Endothelial cell of umbilical vein (primary cell): Measurements from ENCODE around the gene CYP27A1. TPM values are rescaled to one million over a fixed set of nuclear protein-coding genes. Genes with fewer than 3 reads are reported as not detected.

ENCODE experiments used
- BruUV-seq: library from RNA; stranded (reverse); fragments of 400-500 nt; replicated peaks from 2 replicates; lab custom pipeline; 2021; lab: Mats Ljungman, UMichigan
- CTCF ChIA-PET: fragments of 300-600, 350-600 bp; sonication (Branson Sonifier 250); formaldehyde crosslinking; loops from one replicate; lab custom pipeline; 2021; ENCODE audit warnings: antibody characterized with exemption, inconsistent platforms; lab: Charles Lee
- POLR2A ChIA-PET: fragments of 300-600, 350-600 bp; sonication (Branson Sonifier 250); formaldehyde crosslinking; loops from one replicate; lab custom pipeline; 2021; ENCODE audit warnings: antibody characterized with exemption, inconsistent platforms; lab: Charles Lee
- DNase-seq: peaks from one replicate; pipeline ENCODE4 v3.0.0-alpha.2; 2011; ENCODE audit warnings: low read depth, low spot score
- FAIRE-seq: peaks from 2 replicates; lab custom pipeline; 2011; peaks lifted over from hg19 to GRCh38; lab: Jason Lieb, UNC
- H2AFZ ChIP-seq: 2 replicates; pipeline ENCODE4 v1.6.0; 2012; ENCODE audit warnings: low read depth, low read length, control low read depth, inconsistent platforms
- H3K27ac ChIP-seq: 2 replicates; pipeline ENCODE4 v1.5.1; 2011; ENCODE audit warnings: low read depth, mild to moderate bottlenecking, control low read depth, low read length, moderate library complexity; ENCODE audit not compliant: insufficient read depth
- H3K27me3 ChIP-seq, 2 experiments: 2 replicates each; pipeline versions ENCODE4 v1.6.0 to v1.6.1; 2011; ENCODE audit warnings: low read length in 2 of 2, mixed read lengths in 1 of 2; ENCODE audit not compliant: control insufficient read depth in 2 of 2, insufficient read depth in 2 of 2
- H3K36me3 ChIP-seq, 2 experiments: 2 replicates in 1 of 2; 3 replicates in 1 of 2; pipeline ENCODE4 v1.5.1; 2011; ENCODE audit warnings: low read length in 2 of 2, mild to moderate bottlenecking in 1 of 2, moderate library complexity in 1 of 2; ENCODE audit not compliant: control insufficient read depth in 2 of 2, insufficient read depth in 2 of 2; ENCODE audit errors: extremely low read depth in 1 of 2
- H3K4me1 ChIP-seq: 3 replicates; pipeline ENCODE4 v1.5.1; 2011; ENCODE audit warnings: mild to moderate bottlenecking, low read length; ENCODE audit not compliant: control insufficient read depth, insufficient read depth; ENCODE audit errors: extremely low read depth
- H3K4me2 ChIP-seq: 2 replicates; pipeline ENCODE4 v1.6.1; 2011; ENCODE audit warnings: low read length, control low read depth, mixed read lengths; ENCODE audit not compliant: insufficient read depth
- H3K4me3 ChIP-seq, 3 experiments: fragments of 200-600 bp in 1 of 3; sonication (generic), shearing (Covaris generic) in 1 of 3; replicated peaks in 1 of 3; 2 replicates each; pipeline ENCODE4 v1.5.1; 2011 to 2016; ENCODE audit warnings: control low read depth in 3 of 3, low read length in 3 of 3, mild to moderate bottlenecking in 2 of 3, inconsistent platforms in 1 of 3, low read depth in 1 of 3, moderate library complexity in 1 of 3; ENCODE audit not compliant: insufficient read depth in 1 of 3
- H3K79me2 ChIP-seq: 2 replicates; pipeline ENCODE4 v1.6.0; 2012; ENCODE audit warnings: low read length, inconsistent platforms; ENCODE audit not compliant: control insufficient read depth, insufficient read depth
- H3K9ac ChIP-seq: replicated peaks from 2 replicates; pipeline ENCODE3; 2011; ENCODE audit warnings: low read length, control low read depth; ENCODE audit not compliant: insufficient read depth; ENCODE audit errors: extremely low read depth
- H3K9me1 ChIP-seq: replicated peaks from 3 replicates; pipeline ENCODE4 v1.6.0; 2011; ENCODE audit warnings: mild to moderate bottlenecking, low read length; ENCODE audit not compliant: control insufficient read depth, insufficient read depth; ENCODE audit errors: extremely low read depth
- H3K9me3 ChIP-seq: replicated peaks from 2 replicates; pipeline ENCODE4 v1.5.1; 2012; ENCODE audit warnings: low read length, inconsistent platforms; ENCODE audit not compliant: control insufficient read depth, insufficient read depth
- H4K20me1 ChIP-seq: replicated peaks from 2 replicates; pipeline ENCODE3; 2011; ENCODE audit warnings: mild to moderate bottlenecking, low read length; ENCODE audit not compliant: control insufficient read depth, insufficient read depth; ENCODE audit errors: extremely low read depth
- GATA2 ChIP-seq: IDR thresholded peaks from 2 replicates; pipeline ENCODE4 v1.7.0; 2011; ENCODE audit warnings: low read depth, mild to moderate bottlenecking, moderate library complexity, mixed read lengths, low read length; ENCODE audit not compliant: insufficient read length, insufficient read depth
- MYC ChIP-seq: IDR thresholded peaks from one replicate; pipeline ENCODE4 v1.6.1; 2011; ENCODE audit warnings: mild to moderate bottlenecking, low read depth, low read length
- POLR2A ChIP-seq: IDR thresholded peaks from 2 replicates; pipeline ENCODE4 v1.6.1; 2012; ENCODE audit warnings: low read depth, mild to moderate bottlenecking, control low read depth, low read length
- dilution Hi-C: fragments of 300-500 bp; cut with MboI; formaldehyde crosslinking; loops from one replicate; pipeline ENCODE4 v1.15.0; 2019; ENCODE audit warnings: low sequenced_read_pairs; ENCODE audit not compliant: extremely low pct_ligation_motif_present
- intact Hi-C: fragments of 100-400 bp; cut with micrococcal nuclease; formaldehyde crosslinking; loops from one replicate; pipeline ENCODE4 v1.10.0; 2022
- polyA plus RNA-seq, 4 experiments: library from polyadenylated mRNA; depleted of rRNA in 3 of 4; stranded (reverse) in 3 of 4; unstranded in 1 of 4; fragments of >200 nt; gene quantifications; 2 replicates each; pipeline versions ENCODE4 v1.2.1 to v1.2.3, GENCODE V29; 2011 to 2012; ENCODE audit warnings: missing spikeins in 1 of 4
- total RNA-seq: library from RNA; stranded (reverse); gene quantifications from 2 replicates; pipeline ENCODE4 v1.2.3, GENCODE V29; 2021
- TF ChIP-seq, protein P1 (sequence below): IDR thresholded peaks from 2 replicates; pipeline ENCODE4 v1.6.1; 2011; ENCODE audit not compliant: insufficient read depth, insufficient read length
- TF ChIP-seq, protein P2 (sequence below), 2 donors: IDR thresholded peaks; 1 replicate in 1 of 2; 2 replicates in 1 of 2; pipeline ENCODE4 v1.5.1; 2011; ENCODE audit warnings: low read length in 2 of 2, mild to moderate bottlenecking in 2 of 2, moderate library complexity in 2 of 2, control low read depth in 1 of 2, inconsistent platforms in 1 of 2, low read depth in 1 of 2; ENCODE audit not compliant: insufficient read depth in 1 of 2; ENCODE audit errors: extremely low read depth in 1 of 2

Gene CYP27A1
- total and polyA plus RNA-seq, 2 donors (not counting 3 experiments of a cell fraction or from before 2014, with no cell fraction given), result 15.1 to 34.9 TPM

DNA sequence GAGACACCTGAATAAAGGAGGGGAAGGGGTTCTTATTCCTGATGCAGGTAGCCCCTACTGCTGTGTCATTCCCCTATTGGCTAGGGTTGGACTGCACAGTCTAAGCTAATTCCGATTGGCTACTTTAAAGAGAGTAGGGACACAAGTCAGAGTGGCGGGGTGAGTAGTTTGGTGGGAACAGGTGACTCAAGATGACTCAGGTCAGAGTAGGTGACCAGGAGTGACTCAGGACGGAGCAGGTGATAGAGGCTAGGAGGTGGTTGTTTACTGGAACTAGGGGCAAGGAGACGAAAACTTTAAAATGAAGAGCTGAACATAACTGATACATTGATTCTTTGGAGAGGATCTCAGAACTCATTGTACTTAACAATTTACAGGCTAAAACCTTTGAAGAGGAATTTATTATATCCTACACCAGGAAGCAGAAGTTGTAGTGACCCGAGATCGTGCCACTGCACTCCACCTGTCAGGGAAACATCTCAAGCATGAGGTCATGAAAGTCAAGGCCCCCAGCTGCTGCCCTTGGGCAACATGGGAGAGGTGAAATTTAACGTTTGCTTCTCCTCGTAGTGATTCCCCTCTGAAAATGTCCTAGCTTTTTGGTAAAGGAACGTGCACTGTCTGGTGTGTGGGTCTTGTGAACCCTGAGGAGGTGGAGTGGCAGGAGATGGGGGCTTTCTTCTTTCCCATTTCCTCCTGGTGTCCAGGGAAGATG lies 4.5 kb upstream of the CYP27A1 start:
- no peak for DNase-seq
- TF ChIP-seq POLR2A (no peak), MYC (no peak), GATA2 (no peak)
- TF ChIP-seq, protein P1, sequence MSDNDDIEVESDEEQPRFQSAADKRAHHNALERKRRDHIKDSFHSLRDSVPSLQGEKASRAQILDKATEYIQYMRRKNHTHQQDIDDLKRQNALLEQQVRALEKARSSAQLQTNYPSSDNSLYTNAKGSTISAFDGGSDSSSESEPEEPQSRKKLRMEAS, result no peak
- TF ChIP-seq, protein P2, sequence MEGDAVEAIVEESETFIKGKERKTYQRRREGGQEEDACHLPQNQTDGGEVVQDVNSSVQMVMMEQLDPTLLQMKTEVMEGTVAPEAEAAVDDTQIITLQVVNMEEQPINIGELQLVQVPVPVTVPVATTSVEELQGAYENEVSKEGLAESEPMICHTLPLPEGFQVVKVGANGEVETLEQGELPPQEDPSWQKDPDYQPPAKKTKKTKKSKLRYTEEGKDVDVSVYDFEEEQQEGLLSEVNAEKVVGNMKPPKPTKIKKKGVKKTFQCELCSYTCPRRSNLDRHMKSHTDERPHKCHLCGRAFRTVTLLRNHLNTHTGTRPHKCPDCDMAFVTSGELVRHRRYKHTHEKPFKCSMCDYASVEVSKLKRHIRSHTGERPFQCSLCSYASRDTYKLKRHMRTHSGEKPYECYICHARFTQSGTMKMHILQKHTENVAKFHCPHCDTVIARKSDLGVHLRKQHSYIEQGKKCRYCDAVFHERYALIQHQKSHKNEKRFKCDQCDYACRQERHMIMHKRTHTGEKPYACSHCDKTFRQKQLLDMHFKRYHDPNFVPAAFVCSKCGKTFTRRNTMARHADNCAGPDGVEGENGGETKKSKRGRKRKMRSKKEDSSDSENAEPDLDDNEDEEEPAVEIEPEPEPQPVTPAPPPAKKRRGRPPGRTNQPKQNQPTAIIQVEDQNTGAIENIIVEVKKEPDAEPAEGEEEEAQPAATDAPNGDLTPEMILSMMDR (IDR thresholded peaks at IDR 0.05; ENCODE audit: extremely low read depth in 1 of 2, insufficient read depth in 1 of 2, low read depth in 1 of 2, low read length in 2 of 2), result no peak
- no peak overlapping the region for H3K4me2 ChIP-seq
- H3K27me3 ChIP-seq, result no peaks in the 10 kb centered on the region
- POLR2A ChIA-PET, result no interaction called here
- BruUV-seq, result no TSS peak
- H3K36me3 ChIP-seq, result no peaks in the 10 kb centered on the region
- no peak overlapping the region for H3K4me3 ChIP-seq
- no peak for FAIRE-seq
- dilution Hi-C loops, result no loop called here
- H4K20me1 ChIP-seq, result no peaks in the 10 kb centered on the region
- no peaks in the 10 kb centered on the region for H3K9me1 ChIP-seq
- H3K9ac ChIP-seq, result no peak overlapping the region
- no peaks in the 10 kb centered on the region for H3K9me3 ChIP-seq
- no peaks in the 10 kb centered on the region for H3K79me2 ChIP-seq
- no peak overlapping the region for H2AFZ ChIP-seq
- CTCF ChIA-PET, result interaction anchor here (1.5 to 5.8 kb wide), 2 partner anchors 70 kb away, joined by 7 to 22 read pairs; no protein-coding TSS in a partner anchor
- no peak overlapping the region for H3K27ac ChIP-seq
- peaks cover 6% of the 10 kb centered on the region for H3K4me1 ChIP-seq
- intact Hi-C loops, result no loop called here
